NK-92 (cell line): Measurements from ENCODE around the gene CALR3.
A peak's percentile ranks its signal among the peaks of the same experiment; 100 is the strongest.
"Not testable (repeated sequence)": the region's sequence is repeated elsewhere in the genome, so short reads cannot be mapped to it uniquely, and the experiment has no call there.

Source experiments
- DNase-seq: peaks from one replicate; lab custom pipeline; 2025; ENCODE audit not compliant: unreplicated experiment; lab: John Stamatoyannopoulos, UW

The CALR3 gene

GRCh38 chr19:16495982-16496612, at the start of gene CALR3, which contains the start of gene C19orf44:
Gene CALR3 (minus strand): TSS chr19:16496167. CDS start chr19:16496129, 38 bp downstream.
Gene C19orf44 (plus strand): TSS chr19:16496394. CDS start chr19:16500793, 4,399 bp downstream.
- peak; percentile 80 for DNase-seq

GRCh38 chr19:16544473-16545231, 48.7 kb upstream of the CALR3 start:
- DNase-seq = no peak

- DNase-seq = not testable (repeated sequence)
Observed at GRCh38 chr19:16543734-16544133, 47.8 kb upstream of the CALR3 start.

- DNase-seq = no peak
Observed at GRCh38 chr19:16542910-16543472, 47.0 kb upstream of the CALR3 start.

- DNase-seq = peak; percentile 61
Observed at GRCh38 chr19:16542045-16542909, 46.3 kb upstream of the CALR3 start, which contains the start of gene CHERP. Gene CHERP (minus strand): TSS chr19:16542437. CDS start chr19:16542378, 59 bp downstream.

GRCh38 chr19:16541526-16542044, 45.6 kb upstream of the CALR3 start:
- DNase-seq = no peak

GRCh38 chr19:16540948-16541347, 45.0 kb upstream of the CALR3 start:
- DNase-seq = no peak

- DNase-seq = no peak
Observed at GRCh38 chr19:16537111-16537510, 41.1 kb upstream of the CALR3 start.

- DNase-seq = no peak
Observed at GRCh38 chr19:16536130-16536529, 40.2 kb upstream of the CALR3 start.

GRCh38 chr19:16535381-16535780, 39.4 kb upstream of the CALR3 start:
- DNase-seq = no peak

- no peak for DNase-seq
Observed at GRCh38 chr19:16532440-16533234, 36.7 kb upstream of the CALR3 start.

GRCh38 chr19:16531380-16531669, 35.4 kb upstream of the CALR3 start:
- DNase-seq = no peak

GRCh38 chr19:16530540-16531379, 34.8 kb upstream of the CALR3 start:
- no peak for DNase-seq

- no peak for DNase-seq
Observed at GRCh38 chr19:16529466-16530144, 33.6 kb upstream of the CALR3 start.

- DNase-seq = no peak
Observed at GRCh38 chr19:16527971-16528521, 32.1 kb upstream of the CALR3 start.

GRCh38 chr19:16527334-16527935, 31.5 kb upstream of the CALR3 start:
- DNase-seq = no peak

- no peak for DNase-seq
Observed at GRCh38 chr19:16525751-16526481, 29.9 kb upstream of the CALR3 start.
